Fibroblast of lung (primary cell): ENCODE measurements around the gene OPA3.

Source experiments
- CTCF ChIP-seq, 2 donors: IDR thresholded peaks in 1 of 2; conservative IDR thresholded peaks in 1 of 2; 1 replicate in 1 of 2; 2 replicates in 1 of 2; pipeline ENCODE4 v1.5.1; 2011 to 2012; ENCODE audit warnings: low read length in 2 of 2, control low read depth in 1 of 2, inconsistent platforms in 1 of 2, low read depth in 1 of 2, mild to moderate bottlenecking in 1 of 2
- EZH2 ChIP-seq: IDR thresholded peaks from 2 replicates; pipeline ENCODE4 v1.5.1; 2012; ENCODE audit warnings: low read length, control low read depth, mild to moderate bottlenecking; ENCODE audit errors: missing control alignments

- no peak for TF ChIP-seq CTCF (conservative IDR thresholded peaks at IDR 0.05 in 1 of 2, IDR thresholded peaks at IDR 0.05 in 1 of 2; ENCODE audit: low read depth in 1 of 2, low read length in 2 of 2)
- TF ChIP-seq EZH2: no peak
These were observed 42.4 kb downstream of the OPA3 start for GRCh38 chr19:45542234-45542668.
